Right kidney (tissue), 1 donor: ENCODE results near the gene OR5K4.
"Not testable (repeated sequence)": the region's sequence is repeated elsewhere in the genome, so short reads cannot be mapped to it uniquely, and the experiment has no call there.

ENCODE experiments used
- DNase-seq: peaks from one replicate; pipeline ENCODE4 v3.0.0-alpha.2; 2016

The OR5K4 gene

DNA sequence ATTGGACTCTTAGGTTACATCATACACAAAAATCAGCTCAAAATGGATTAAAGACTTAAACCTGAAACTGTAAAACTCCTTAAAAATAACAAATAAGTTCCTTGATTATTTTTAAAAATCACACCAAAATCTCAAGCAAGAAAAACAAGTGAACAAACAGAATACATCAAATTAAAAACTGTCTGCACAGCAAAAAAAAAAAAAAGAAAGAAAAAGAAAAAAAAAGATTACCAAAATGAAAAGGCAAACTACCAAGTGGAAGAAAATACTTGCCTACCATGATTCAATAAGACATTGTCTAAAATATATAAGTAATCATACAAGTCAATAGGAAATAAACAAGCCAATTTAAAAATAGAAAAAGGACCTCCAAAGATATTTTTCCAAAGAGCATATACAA lies 17.5 kb downstream of the OR5K4 start:
- DNase-seq = no peak

DNA sequence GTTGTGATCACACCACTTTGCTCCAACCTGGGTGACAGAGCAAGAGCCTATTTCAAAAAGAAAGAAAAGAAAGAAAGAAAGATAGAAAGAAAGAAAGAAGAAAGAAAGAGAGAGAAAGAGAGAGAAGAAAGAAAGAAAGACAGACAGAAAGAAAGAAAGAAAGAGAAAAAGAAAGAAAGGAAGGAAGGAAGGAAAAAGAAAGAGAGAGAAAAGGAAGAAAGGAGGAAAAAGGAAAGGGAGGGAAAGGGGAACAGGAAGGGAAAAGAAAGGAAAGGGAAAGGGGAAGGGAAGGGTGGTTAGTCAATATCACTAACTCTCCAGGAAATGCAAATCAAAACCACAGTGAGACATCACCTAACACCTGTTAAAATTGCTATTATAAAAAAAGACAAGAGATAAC lies 18.2 kb downstream of the OR5K4 start:
- DNase-seq = no peak

DNA sequence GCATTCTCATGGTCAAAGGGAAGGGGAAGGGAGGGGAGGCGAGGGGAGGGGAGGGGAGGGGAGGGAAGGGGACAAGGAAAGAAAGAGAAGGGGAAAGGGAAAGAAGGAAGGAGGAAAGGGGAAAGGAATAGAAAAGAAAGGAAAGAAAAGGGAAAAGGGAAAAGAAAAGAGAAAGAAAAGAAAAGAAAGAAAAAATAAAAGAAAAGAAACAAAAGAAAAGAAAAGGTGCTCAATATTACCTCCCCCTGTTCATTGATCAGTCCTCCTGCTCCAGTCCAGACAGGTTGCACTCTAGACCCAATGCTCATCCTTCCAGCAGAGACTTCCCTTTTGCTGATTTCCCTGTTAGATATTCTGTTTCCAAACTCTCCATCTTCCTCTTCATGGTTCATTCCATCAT lies 18.8 kb downstream of the OR5K4 start:
- no peak for DNase-seq

DNA sequence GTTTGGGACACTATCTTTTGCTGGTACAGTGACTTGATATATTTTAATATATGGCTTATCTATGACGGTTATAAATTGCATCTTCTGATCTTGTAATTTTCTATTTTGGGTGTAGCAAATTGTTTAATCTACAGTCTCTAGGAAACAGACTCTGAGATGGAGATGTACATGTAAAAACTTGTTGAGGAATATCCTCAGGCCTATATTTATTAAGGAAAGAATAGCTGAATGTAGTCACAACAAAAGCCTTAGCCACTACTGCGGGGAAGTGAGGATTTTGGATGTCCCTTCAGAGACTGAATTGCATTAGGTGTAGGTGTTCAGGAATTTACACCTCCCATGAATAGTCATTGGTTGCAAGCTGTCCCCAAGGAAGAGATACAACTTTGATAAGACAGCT lies 23.0 kb downstream of the OR5K4 start:
- no peak for DNase-seq

- no peak for DNase-seq
Measured at GRCh38 chr3:98388147-98388546, 34.5 kb downstream of the OR5K4 start.

- no peak for DNase-seq
Measured at GRCh38 chr3:98390366-98390765, 36.7 kb downstream of the OR5K4 start, which contains the start of gene OR5K3. OR5K3 (plus strand) TSS chr3:98390666; CDS start chr3:98390666, 0 bp downstream.

DNA sequence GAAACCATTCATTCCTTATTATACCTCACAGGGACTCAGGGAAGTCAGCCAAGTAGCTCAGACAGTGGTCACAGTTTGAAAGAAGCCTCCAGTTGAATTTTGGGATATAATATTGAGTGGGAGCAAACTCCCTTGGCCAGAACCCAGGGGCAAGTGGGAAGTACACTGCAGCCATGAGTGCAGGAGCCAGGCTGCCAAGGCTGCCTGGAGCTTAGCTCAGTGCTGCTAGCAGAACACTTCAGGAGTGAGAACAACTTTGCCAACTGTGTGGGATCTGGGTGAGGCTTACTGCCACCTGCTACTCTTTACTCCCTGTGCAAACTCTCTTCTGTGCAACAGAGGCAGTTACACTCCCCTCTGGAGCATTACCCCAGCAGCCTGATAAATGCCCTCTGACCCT lies 41.4 kb downstream of the OR5K4 start:
- no peak for DNase-seq

- DNase-seq = not testable (repeated sequence)
Measured at GRCh38 chr3:98396482-98396881, 42.8 kb downstream of the OR5K4 start.

GRCh38 chr3:98398513-98398912 lies 44.9 kb downstream of the OR5K4 start:
- DNase-seq = no peak

- no peak for DNase-seq
Measured at GRCh38 chr3:98402507-98402906, 48.9 kb downstream of the OR5K4 start.

GRCh38 chr3:98404010-98404409 lies 50.4 kb downstream of the OR5K4 start:
- DNase-seq = no peak
